ENCODE measurements around the gene LEUTX.
"Not testable (repeated sequence)": the region's sequence is repeated elsewhere in the genome, so short reads cannot be mapped to it uniquely, and the experiment has no call there.

LEUTX gene

GRCh38 chr19:39754971-39755370, 23.7 kb upstream of the LEUTX start:
- TF ChIP-seq CTCF (IDR thresholded peaks at IDR 0.05) = no peak
- Histone ChIP-seq H3K27ac (peak overlapping the region; percentile 11), H3K4me3 (ENCODE audit: low read depth in 1 of 2, low read length in 1 of 2) (no peak overlapping the region), H3K27me3 (peaks cover 9% of the 10 kb centered on the region), H3K4me1 (ENCODE audit: control insufficient read depth in 1 of 2, insufficient read depth in 1 of 2, low read depth in 1 of 2, low read length in 1 of 2) (peaks cover 0 to 26% of the 10 kb centered on the region in 2 experiments), H3K9me3 (no peaks in the 10 kb centered on the region), H3K36me3 (no peaks in the 10 kb centered on the region)

DNA sequence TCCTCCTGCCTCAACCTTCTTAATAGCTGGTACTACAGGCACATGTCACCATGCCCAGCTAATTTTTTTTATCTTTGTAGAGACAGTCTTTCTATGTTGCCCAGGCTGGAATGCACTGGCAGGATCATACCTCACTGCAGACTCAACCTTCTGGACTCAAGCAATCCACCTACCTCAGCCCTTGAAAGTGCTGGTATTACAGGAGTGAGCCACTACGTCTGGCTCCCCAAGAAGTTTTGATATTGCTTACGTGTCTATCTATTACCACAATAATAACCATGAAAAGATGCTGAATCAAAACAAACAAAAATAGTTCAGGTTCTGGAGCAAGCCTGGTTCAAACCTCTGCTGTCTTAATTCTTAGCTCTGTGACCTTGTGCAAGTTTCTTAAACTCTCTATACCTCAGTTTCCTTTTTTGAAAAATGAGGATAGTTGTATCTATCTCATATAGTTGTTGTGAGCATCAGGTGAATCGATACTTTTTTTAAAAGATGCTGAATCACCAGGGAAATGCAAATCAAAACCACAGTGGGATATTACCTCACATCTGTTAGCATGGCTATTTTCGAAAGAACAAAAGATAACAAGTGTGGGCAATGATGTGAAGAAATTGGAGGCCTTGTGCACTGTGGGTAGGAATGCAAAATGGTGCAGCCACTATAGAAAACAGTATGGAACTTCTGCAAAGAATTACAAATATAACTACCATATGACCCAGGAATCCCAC, 19.0 kb upstream of the LEUTX start:
- Histone ChIP-seq H3K4me1 (ENCODE audit: control insufficient read depth in 1 of 2, insufficient read depth in 1 of 2, low read depth in 1 of 2, low read length in 1 of 2) (peaks cover 0 to 35% of the 10 kb centered on the region in 2 experiments), H3K36me3 (no peaks in the 10 kb centered on the region), H3K4me3 (ENCODE audit: low read depth in 1 of 2, low read length in 1 of 2) (no peak overlapping the region), H3K9me3 (no peaks in the 10 kb centered on the region), H3K27ac (no peak overlapping the region), H3K27me3 (no peaks in the 10 kb centered on the region)
- no peak for TF ChIP-seq CTCF (IDR thresholded peaks at IDR 0.05)

DNA sequence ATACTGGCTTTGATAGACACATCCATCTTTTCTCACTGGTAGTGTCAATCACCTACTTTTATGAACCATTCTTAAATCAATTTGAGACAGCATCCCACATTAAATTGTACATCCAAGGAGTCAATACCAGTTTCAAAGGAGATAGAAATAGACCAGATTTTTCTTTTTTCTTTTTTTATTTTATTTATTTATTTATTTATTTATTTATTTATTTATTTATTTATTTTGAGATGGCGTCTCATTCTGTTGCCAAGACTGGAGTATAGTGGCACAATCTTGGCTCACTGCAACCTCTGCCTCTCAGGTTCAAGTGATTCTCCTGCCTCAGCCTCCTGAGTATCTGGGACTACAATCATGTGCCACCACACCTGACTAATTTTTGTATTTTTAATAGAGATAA, 16.8 kb upstream of the LEUTX start:
- not testable (repeated sequence) for H3K36me3 ChIP-seq; H3K4me3 ChIP-seq (ENCODE audit: low read depth in 1 of 2, low read length in 1 of 2); H3K27ac ChIP-seq; H3K9me3 ChIP-seq; H3K27me3 ChIP-seq
- peaks cover 0 to 36% of the 10 kb centered on the region in 2 experiments for H3K4me1 ChIP-seq (ENCODE audit: control insufficient read depth in 1 of 2, insufficient read depth in 1 of 2, low read depth in 1 of 2, low read length in 1 of 2)

DNA sequence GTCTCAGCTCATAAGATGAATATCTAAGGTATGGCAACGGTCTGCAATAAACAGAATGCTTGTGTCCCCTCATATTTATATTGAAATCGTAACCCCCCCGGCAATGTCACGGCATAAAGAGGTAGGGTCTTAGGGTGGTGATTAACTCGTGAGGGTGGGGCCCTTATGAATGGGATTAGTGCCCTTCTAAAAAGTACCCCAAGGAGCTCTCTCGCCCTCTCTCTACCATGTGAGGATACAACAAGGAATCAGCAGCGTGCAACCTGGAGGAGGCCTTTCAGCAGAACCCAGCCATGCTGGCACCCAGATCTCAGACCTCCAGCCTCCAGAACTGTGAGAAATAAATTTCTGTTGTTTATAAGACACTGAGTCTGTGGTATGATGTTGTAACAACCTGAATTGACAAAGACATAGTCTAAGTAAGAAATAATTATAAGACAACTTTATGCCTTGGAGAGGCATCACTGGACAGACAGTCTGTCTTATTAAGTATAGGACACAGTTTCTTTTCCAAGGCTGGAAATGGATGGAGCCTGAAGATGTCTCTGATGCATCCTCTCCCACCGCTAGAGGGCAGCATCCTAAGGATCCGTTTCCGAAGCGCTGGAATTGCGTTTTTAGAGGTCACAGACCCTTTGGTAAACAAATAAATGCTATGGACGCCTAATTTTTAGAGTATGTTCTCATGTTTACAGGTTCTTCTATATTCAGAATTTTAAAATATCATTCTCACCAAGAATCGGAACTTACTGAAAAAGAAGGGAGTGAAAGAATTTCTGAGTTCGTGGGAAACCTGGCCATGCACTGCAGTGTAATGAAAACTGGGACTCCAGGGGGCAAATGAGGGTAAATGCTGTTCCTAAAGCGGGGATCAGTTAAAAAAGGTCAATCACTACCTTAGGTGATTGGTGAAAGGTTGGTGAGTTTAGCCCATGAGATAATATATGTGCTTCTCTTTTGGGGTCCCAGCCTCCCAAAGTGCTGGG, 13.3 kb upstream of the LEUTX start:
- peak; percentile 37 for TF ChIP-seq CTCF (IDR thresholded peaks at IDR 0.05)
- Histone ChIP-seq H3K9me3 (no peaks in the 10 kb centered on the region), H3K27me3 (peaks cover 12% of the 10 kb centered on the region), H3K4me1 (ENCODE audit: control insufficient read depth in 1 of 2, insufficient read depth in 1 of 2, low read depth in 1 of 2, low read length in 1 of 2) (peaks cover 0 to 10% of the 10 kb centered on the region in 2 experiments), H3K4me3 (ENCODE audit: low read depth in 1 of 2, low read length in 1 of 2) (no peak overlapping the region), H3K27ac (no peak overlapping the region), H3K36me3 (no peaks in the 10 kb centered on the region)

DNA sequence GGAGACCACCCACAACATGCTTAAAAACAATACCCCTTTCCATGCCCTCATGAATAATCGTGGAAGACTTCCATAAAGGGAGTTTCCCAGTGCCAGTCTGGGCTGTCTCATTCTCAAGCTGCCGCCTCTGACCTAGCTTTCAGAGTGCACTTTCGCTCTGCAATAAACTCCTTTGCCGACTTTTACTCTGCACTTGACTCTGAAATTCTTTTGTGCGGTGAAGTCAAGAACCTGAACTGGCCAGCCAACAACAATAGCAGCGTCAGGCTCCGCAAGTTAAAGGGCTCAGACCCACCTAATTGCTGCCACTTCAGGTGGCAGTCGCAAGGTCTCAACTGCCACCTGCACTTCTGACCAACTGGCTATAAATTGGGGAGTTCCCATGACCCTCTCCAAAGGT, 10.3 kb upstream of the LEUTX start:
- Histone ChIP-seq H3K27me3 (peaks cover 31% of the 10 kb centered on the region), H3K4me3 (ENCODE audit: low read depth in 1 of 2, low read length in 1 of 2) (no peak overlapping the region), H3K9me3 (no peaks in the 10 kb centered on the region), H3K27ac (no peak overlapping the region), H3K4me1 (ENCODE audit: control insufficient read depth in 1 of 2, insufficient read depth in 1 of 2, low read depth in 1 of 2, low read length in 1 of 2) (peaks cover 0 to 4% of the 10 kb centered on the region in 2 experiments), H3K36me3 (no peaks in the 10 kb centered on the region)
- no peak for TF ChIP-seq CTCF (IDR thresholded peaks at IDR 0.05)

GRCh38 chr19:39768786-39769185, 9.9 kb upstream of the LEUTX start:
- peaks cover 0 to 4% of the 10 kb centered on the region in 2 experiments for H3K4me1 ChIP-seq (ENCODE audit: control insufficient read depth in 1 of 2, insufficient read depth in 1 of 2, low read depth in 1 of 2, low read length in 1 of 2)
- no peak for TF ChIP-seq CTCF (IDR thresholded peaks at IDR 0.05)
- no peak overlapping the region for H3K4me3 ChIP-seq (ENCODE audit: low read depth in 1 of 2, low read length in 1 of 2)
- no peaks in the 10 kb centered on the region for H3K36me3 ChIP-seq
- H3K27ac ChIP-seq = no peak overlapping the region
- peaks cover 31% of the 10 kb centered on the region for H3K27me3 ChIP-seq
- H3K9me3 ChIP-seq = no peaks in the 10 kb centered on the region

Data from neutrophil (primary cell).